ENCODE results near the gene STH.

The STH gene

DNA sequence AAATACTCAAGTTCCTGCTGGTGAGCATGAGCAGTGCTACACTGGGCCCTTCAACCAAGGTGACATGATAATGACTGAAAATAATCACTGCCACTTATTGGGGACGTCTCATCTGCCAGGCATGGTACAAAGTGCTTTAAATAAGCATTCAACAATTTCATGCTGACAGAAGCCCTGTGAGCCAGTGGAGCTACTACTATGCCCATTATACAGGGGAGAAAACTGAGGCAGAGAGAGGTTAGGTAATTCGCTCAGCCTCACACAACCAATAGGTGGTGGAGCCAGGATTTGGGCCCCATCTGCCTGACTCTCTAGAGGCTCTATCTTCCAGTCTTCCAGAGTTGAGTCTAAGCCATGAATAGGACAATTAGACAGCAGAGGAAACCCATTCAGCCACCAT lies 30.3 kb upstream of the STH start:
- DNase-seq (ENCODE audit: low spot score), result no peak

DNA sequence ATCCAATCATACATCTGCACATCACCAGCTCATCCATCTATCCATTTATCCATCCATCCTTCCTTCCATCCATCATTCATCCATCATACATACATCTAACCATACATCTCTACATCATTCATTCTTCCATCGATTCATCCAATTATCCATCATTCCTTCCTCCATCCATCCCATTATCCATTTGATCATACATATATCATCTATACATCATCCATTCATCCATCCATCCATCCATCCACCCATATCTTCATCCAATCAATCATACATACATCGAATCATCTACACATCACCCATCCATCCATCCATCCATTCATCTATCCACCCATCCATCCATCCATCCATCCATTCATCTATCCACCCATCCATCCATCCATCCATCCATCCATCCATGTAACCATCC lies 29.3 kb upstream of the STH start:
- DNase-seq (ENCODE audit: low spot score), result no peak

DNA sequence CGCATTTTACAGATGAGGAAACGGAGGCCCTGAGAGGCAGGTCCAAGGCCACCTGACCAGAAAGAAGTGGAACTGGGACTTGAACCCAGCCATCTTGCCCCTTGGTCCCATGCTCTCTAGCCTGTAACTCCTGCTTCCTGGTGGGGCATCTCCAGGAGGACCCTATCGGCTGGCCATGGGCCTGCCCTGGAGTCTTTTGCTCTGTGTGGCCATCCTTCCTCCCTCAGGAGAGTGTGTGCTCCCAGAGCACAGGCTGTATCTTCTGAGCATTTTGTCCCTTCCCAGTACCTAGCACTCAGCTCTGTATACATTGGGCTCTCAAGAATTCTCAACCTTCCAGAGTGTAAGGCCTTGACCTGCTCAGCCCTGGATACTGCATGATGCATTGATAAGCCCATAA lies 28.4 kb upstream of the STH start:
- no peak for DNase-seq (ENCODE audit: low spot score)

DNA sequence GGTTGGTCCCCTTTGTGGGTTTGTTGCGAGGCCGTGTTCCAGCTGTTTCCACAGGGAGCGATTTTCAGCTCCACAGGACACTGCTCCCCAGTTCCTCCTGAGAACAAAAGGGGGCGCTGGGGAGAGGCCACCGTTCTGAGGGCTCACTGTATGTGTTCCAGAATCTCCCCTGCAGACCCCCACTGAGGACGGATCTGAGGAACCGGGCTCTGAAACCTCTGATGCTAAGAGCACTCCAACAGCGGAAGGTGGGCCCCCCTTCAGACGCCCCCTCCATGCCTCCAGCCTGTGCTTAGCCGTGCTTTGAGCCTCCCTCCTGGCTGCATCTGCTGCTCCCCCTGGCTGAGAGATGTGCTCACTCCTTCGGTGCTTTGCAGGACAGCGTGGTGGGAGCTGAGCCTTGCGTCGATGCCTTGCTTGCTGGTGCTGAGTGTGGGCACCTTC lies 27.3 kb upstream of the STH start:
- no peak for DNase-seq (ENCODE audit: low spot score)

DNA sequence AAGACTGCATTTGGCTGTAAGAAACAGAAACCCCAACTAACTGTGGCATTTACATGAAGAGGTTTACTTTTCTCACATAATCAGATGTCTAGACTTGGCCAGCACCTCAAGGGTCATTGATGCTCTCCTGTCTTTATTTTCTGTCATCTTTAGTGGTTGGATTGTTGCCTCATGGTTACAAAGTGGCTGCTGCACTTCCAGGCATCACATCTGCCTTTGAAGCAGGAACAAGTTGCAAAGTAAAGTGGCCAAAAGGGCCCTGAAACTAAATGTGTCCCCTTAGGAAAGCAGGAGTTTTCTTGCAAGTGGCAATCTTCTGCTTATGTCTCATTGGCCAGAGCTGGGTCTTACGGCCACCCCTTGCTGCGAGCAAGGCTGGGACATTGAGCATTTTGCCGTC lies 26.5 kb upstream of the STH start:
- no peak for DNase-seq (ENCODE audit: low spot score)

DNA sequence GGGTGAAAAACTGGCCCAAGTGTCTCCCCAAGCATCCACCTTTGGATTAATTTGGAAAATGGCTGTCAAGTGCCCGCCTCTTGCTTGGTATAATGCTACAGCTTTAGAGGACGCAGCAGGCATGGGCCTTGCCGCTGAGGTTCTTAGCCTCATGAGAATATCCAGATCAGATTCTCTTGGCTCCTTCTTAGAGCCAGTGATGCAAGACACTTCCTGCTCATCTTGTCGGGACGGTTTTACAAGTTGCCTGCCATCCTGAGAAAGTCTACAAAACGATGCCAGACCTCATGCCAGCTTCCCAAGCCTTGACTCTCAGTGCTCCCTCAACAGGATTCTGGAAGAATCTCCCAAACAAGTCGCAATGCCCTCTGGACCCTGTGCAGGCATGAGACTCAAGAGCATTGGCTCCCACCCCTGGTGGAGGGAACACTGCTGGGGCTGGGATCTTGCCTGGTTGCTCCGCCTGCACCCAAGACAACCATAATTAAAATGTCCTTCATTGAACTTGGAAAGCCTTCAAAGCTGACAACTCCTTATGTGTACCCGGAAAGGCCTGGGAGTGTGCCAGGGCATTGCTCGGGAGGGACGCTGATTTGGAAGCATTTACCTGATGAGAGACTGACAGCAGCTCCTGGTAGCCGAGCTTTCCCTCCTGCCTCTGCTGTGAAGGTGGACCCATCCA lies 25.8 kb upstream of the STH start:
- DNase-seq (ENCODE audit: low spot score), result no peak

DNA sequence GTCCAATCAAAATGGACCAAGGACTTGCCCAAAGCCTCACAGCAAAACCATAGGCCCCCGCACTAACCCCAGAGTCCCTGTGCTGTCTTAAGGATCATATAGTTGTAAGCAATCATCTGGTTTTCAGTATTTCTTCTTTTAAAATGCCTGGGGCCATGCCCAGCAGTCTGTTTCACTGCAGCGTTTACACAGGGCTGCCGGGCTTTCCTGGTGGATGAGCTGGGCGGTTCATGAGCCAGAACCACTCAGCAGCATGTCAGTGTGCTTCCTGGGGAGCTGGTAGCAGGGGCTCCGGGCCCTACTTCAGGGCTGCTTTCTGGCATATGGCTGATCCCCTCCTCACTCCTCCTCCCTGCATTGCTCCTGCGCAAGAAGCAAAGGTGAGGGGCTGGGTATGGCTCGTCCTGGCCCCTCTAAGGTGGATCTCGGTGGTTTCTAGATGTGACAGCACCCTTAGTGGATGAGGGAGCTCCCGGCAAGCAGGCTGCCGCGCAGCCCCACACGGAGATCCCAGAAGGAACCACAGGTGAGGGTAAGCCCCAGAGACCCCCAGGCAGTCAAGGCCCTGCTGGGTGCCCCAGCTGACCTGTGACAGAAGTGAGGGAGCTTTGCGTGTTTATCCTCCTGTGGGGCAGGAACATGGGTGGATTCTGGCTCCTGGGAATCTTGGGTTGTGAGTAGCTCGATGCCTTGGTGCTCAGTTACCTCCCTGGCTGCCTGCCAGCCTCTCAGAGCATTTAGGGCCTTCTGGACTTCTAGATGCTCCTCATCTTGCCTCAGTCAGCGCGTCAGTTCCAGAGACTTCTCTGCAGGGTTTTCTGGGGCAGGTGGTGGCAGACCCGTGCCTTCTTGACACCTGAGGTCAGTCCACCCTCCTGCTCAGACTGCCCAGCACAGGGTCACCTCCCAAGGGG lies 24.8 kb upstream of the STH start:
- no peak for DNase-seq (ENCODE audit: low spot score)

DNA sequence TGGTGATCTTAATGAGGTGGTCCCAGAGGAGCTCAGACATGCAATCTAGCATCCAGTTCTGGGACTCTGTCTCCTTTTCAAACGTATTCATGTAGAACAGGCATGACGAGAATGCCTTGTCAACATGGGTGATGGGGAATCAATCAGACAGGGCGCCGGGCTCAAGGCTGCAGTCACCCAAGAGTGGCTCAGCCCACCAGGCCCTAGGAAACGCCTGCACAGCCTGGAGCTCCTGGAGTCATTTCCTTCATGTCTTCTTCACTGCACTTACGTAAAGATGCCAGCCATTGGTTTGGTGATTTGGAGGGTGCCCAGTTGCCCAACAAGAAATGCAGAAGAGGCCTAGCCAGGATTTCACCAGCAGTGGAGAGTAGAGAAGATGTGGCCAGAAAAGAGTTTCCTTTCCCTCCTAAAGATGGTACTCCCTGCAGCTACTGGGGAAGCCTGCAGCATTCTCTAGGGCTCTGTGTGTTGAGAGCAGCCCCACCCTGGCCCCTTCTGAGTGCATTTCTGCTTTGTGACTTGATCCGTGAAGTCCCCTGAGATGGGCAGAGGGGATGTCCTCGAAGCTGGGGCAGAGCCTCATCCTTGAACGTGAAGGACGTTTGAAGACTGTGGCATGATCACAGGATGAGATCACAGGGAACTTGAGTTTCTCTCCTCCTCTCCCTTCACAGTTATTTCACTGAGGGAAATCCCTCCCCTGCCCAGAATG lies 24.0 kb upstream of the STH start:
- no peak for DNase-seq (ENCODE audit: low spot score)

DNA sequence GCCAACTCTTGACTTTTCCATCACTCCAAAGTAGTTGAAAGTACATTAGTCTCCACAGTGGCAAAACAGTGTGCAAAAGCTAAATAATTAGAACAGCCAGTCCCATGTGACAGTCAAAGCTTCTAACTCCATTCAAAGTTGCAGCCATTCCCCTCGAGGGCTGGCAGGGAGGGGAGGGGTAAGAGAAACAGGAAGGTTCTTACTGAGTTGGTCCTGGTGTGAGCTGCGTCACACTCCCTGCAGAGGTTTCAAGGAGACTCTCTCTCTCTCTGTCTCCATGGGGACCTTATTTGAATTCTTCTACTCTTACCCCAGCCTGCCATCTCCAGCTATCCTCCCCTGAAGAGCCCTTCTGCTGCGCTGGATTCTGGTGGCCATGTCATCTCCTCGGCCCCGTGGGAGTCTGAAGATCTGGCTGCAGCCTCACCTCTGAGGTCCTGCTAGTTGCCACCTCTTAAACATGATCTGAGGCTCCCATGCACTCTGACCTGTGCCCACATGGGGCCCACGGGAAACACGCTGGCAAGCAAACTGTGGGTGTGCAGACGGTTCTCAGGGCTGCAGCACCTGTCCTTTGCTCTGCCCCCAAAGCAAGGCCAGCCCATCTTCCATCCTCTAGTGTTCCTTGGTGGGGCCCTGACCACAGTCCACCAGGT lies 23.3 kb upstream of the STH start:
- no peak for DNase-seq (ENCODE audit: low spot score)

DNA sequence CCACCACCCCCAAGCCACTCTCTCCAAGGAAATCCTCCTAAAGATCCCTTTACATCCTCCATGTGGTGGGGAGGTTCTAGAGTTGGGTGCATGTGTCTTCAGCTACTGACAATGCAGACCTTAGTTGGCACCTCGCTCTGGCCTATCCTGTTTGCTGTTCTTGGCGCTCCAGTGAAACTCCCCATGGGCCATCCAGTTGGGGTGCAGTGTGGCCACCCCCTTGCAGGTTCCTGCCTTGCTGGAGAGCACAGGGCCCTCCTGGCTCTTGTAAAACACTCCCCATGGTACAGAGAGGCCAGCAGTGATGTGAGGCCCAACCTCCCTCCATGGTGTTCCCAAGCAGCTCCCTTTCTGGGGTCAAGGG lies 22.7 kb upstream of the STH start:
- no peak for DNase-seq (ENCODE audit: low spot score)

DNA sequence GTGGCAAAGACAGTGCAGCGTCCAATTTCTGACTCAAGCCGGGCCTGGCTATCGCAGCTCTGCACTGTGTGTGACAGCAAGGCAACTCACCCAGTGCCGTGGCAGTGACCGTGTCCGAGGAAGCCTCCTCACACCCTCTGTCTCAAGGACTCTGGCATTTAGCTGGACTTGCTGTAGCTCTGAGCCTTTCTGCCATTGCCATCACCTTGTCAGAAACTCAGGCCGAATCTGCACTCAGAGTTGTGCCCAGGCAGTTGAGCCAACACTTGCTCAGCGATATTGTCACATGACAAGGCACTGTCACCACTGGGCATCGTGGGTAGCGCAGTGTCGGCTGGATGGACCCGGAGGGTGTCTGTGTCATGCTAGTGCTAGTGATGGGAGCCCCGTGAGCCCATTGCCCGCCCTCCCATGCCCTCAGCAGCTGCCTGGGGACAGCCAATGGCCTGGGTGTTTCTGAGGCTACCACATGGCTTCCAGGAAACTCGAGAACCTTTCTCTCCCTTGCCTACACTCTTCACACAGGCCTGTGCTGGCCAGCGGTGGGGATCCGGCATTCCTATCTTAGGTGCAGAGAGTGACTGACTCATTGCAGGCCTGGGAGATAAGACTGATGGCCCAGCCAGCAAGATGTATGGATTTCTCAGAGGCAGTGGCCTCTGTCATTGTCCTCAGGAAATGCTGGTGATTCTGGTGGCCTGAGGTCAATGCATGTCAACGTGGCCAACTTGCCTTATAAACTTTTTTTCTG lies 22.1 kb upstream of the STH start:
- no peak for DNase-seq (ENCODE audit: low spot score)

DNA sequence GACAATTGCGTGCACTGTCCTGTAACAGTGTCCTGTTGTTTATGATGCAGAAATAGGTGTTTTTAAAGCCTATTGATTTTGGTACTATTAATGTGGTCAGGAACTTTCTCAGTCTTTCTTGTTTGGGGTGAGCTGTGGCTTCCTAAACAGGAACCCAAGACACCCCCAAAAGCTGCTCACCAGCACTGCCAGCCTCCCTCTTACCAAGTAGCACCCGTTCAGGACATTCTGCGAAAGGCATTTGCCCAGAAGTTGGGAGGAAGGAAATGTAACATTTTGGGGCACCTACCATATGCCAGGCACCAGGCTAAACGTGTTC lies 21.6 kb upstream of the STH start:
- no peak for DNase-seq (ENCODE audit: low spot score)

DNA sequence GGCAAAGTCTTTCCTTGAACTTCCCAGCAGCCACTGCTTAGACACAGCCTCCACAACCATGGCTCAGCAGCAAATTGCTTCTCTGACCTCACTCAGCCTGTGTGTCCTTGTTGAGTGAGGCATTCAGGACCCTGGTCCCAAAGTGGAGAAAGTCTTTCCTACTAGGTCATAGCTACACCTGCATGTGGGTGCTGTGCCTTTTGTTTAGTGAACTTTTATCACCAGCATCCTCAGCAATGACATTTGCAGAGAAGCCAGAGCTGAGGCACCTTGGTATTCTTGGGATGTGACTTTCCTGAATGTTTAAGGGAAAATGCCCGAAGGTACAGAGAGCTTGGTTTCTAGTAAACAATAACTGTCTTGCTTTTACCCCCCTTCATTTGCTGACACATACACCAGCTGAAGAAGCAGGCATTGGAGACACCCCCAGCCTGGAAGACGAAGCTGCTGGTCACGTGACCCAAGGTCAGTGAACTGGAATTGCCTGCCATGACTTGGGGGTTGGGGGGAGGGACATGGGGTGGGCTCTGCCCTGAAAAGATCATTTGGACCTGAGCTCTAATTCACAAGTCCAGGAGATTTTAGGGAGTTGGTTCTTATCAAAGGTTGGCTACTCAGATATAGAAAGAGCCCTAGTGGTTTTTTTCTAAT lies 20.9 kb upstream of the STH start:
- no peak for DNase-seq (ENCODE audit: low spot score)

DNA sequence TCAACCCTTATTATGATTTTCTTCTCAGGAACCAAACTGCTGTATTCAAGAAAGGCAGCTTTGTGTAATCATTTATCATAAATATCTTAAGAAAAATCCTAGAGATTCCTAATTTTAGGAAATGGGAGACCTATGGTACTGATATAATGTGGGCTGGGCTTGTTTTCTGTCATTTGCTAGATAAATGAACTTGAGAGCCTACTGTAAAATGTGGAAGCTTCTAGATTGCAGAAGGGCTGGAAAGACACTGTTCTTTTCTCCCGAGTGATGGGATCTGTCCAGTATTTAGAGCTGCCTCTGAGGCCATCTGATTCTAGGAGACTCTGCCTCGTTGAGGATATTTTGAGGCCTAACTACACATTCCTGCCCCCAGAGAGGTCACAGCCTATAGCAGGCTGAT lies 19.9 kb upstream of the STH start:
- DNase-seq (ENCODE audit: low spot score), result no peak

DNA sequence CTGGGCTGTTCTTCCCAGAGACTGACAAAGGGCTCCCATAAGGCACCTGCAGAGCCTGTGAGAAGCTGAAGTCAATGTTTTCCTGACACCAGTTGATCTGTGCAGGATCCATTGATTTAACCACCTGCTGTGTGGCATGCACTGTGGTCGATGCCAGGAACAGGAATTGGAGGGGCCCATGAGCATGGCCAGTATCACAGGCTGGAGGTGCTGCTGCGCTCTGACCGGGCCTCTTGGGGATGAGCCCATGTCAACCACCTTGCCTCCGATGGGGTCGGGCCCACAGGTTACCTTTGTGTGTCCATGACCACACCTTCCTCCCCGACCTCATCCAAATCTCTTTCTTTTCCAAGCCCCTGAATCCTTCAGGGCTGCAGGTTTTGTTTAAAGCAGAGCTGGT lies 18.2 kb upstream of the STH start:
- no peak for DNase-seq (ENCODE audit: low spot score)

DNA sequence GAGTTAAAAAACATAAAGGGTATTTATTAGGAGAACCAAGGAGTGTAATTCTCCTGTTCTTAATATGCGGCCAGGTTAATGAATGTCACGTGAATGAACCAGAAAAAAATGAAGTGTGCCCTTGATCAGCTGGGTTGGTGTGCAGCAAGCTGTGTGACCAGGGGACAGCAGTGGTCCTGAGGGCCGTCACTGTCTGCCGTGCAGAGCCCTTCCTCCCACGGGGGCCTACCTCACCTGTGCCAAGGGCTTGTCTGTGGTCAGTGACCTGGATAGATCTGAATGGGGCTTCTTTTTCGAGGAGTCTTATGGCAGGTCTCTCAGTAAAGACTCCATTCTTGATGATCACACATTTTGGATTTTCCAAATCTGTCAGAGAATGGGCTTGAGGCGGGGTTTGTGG lies 17.7 kb upstream of the STH start:
- no peak for DNase-seq (ENCODE audit: low spot score)

DNA sequence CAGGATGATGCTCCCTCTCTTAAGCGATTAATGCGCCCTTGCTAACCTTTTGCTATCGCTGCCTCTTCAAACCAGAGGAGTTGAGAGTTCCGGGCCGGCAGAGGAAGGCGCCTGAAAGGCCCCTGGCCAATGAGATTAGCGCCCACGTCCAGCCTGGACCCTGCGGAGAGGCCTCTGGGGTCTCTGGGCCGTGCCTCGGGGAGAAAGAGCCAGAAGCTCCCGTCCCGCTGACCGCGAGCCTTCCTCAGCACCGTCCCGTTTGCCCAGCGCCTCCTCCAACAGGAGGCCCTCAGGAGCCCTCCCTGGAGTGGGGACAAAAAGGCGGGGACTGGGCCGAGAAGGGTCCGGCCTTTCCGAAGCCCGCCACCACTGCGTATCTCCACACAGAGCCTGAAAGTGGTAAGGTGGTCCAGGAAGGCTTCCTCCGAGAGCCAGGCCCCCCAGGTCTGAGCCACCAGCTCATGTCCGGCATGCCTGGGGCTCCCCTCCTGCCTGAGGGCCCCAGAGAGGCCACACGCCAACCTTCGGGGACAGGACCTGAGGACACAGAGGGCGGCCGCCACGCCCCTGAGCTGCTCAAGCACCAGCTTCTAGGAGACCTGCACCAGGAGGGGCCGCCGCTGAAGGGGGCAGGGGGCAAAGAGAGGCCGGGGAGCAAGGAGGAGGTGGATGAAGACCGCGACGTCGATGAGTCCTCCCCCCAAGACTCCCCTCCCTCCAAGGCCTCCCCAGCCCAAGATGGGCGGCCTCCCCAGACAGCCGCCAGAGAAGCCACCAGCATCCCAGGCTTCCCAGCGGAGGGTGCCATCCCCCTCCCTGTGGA lies 16.0 kb upstream of the STH start:
- no peak for DNase-seq (ENCODE audit: low spot score)

DNA sequence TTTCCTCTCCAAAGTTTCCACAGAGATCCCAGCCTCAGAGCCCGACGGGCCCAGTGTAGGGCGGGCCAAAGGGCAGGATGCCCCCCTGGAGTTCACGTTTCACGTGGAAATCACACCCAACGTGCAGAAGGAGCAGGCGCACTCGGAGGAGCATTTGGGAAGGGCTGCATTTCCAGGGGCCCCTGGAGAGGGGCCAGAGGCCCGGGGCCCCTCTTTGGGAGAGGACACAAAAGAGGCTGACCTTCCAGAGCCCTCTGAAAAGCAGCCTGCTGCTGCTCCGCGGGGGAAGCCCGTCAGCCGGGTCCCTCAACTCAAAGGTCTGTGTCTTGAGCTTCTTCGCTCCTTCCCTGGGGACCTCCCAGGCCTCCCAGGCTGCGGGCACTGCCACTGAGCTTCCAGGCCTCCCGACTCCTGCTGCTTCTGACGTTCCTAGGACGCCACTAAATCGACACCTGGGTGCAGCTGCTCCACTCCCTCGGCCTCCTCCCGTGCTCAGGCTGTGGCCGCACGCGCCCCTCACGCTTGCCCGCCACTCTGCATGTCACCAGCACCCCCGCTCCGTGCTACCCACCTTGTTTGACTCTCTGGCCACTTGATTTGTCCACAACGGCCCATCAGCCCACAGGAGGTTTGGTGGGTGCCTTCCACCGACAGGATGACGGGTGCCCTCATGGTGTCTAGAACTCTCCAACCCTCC lies 15.3 kb upstream of the STH start:
- DNase-seq (ENCODE audit: low spot score), result no peak

DNA sequence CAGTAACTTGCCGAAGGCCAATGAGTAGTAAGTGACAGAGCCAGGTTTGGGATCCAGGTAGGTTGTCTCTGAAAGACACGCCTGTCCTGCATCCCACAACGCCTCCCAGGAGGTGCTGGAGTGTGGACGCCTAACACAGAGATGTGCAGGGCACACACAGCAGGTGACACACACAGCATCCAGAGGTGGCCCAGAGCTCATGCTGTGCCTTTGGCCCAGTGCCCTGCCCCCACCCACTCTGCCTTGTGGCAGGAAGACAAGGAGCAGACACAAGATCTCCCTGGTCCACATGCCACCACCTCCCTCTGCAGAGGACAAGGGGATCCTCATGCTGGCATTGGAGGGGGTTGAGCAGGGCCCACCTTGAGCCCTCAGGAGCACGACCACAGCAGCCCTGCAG lies 14.7 kb upstream of the STH start:
- no peak for DNase-seq (ENCODE audit: low spot score)

DNA sequence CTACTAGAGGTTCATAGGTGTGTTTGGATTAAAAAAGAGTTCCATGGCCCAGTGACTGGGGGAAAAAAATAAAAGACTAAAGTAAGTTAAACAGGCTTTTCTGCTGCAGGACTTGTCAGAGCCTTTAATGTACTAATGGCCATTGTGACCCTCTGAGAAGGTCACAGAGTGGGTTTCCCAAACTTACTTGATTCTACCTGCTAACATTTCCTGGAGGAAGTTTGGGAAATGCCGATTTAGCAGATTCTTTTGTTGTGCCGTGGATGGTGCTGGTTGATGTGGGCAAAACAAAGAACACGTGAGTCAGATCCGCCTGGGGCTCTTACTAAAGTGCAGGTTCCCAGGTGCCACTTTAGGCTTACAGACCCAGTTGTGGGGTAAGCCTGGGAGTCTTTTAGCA lies 13.6 kb upstream of the STH start:
- no peak for DNase-seq (ENCODE audit: low spot score)
